ENCODE results near the gene VCPKMT. TPM values are rescaled to one million over a fixed set of nuclear protein-coding genes. Genes with fewer than 3 reads are reported as not detected.

VCPKMT gene
- total and polyA plus RNA-seq, 9 of the 15 experiments (the other 6 are each of a cell fraction or from before 2014, with no cell fraction given): 2.7 to 7.8 (median 6.3) TPM

DNA sequence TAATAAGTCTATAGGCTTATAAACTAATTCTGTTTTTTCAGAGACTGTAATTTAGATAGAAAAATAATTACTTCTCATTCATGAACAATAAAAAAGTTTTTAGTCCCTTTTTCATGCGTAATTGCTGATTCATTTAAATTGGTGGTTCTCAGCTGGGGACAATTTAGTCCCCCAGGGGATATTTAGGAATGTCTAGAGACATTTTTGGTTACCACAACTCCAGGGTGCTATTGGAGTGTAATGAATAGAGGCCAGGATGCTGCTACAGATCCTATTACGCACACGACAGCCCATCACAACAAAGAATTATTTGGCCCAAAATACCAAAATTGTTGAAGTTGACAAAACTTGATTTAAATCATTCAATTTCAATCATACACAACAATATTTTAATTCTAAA, 22.8 kb upstream of the VCPKMT start:
- H3K4me2 ChIP-seq (ENCODE audit: insufficient read depth, low read length): no peak overlapping the region
- ChIA-PET CTCF (ENCODE audit: low intra/inter-chr PET ratio) (no interaction called here), POLR2A (no interaction called here)
- no peak overlapping the region for H2AFZ ChIP-seq (ENCODE audit: low read depth, low read length)
- DNase-seq (ENCODE audit: extremely low read depth in 1 of 4, low spot score in 3 of 4) (no peak), ATAC-seq (no peak), FAIRE-seq (no peak)
- H3K27me3 ChIP-seq (ENCODE audit: control insufficient read depth in 2 of 2, insufficient read depth in 2 of 2, low read length in 2 of 2): no peaks in the 10 kb centered on the region
- no peak overlapping the region for H3K9ac ChIP-seq (ENCODE audit: insufficient read depth in 1 of 2, low read depth in 2 of 2, low read length in 2 of 2)
- intact Hi-C loops (cut with micrococcal nuclease): no loop called here
- H3K79me2 ChIP-seq (ENCODE audit: control insufficient read depth, insufficient read depth, low read length): no peaks in the 10 kb centered on the region
- no peak for TF ChIP-seq ZBED1 (IDR thresholded peaks at IDR 0.05)
- TF ChIP-seq, protein P1, sequence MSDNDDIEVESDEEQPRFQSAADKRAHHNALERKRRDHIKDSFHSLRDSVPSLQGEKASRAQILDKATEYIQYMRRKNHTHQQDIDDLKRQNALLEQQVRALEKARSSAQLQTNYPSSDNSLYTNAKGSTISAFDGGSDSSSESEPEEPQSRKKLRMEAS (CRISPR knock-in tag; IDR thresholded peaks at IDR 0.05): no peak
- no peak for TF ChIP-seq ZNF23 (CRISPR knock-in tag; IDR thresholded peaks at IDR 0.05)
- TF ChIP-seq ETS2 (tag; IDR thresholded peaks at IDR 0.05; ENCODE audit: borderline replicate concordance, poor library complexity, severe bottlenecking): no peak
- TF ChIP-seq ZNF316 (IDR thresholded peaks at IDR 0.05): peak; percentile 30; the same call in 1 of the 2 replicates
- no peak for TF ChIP-seq NCOA4 (IDR thresholded peaks at IDR 0.05; ENCODE audit: partially characterized antibody)
- H3K4me1 ChIP-seq (replicated peaks in 1 of 2; ENCODE audit: control insufficient read depth in 2 of 2, insufficient read depth in 2 of 2, low read length in 2 of 2): no peaks in the 10 kb centered on the region
- H3K9me1 ChIP-seq (ENCODE audit: control insufficient read depth, insufficient read depth, low read length): no peaks in the 10 kb centered on the region
- H3K4me3 ChIP-seq: no peak overlapping the region
- in situ Hi-C loops (cut with MboI): no loop called here
- H3K27ac ChIP-seq (ENCODE audit: extremely low read depth, low read depth, low read length): no peak overlapping the region
- H3K9me3 ChIP-seq (replicated peaks; ENCODE audit: control insufficient read depth, insufficient read depth, low read depth, low read length): no peaks in the 10 kb centered on the region
- WGBS (ENCODE audit: insufficient coverage, low coverage, missing lambda C conversion rate): 93% methylated on average over 1 of the region's 3 CpGs
- no TSS peak for BruUV-seq (replicated peaks)
- no peaks in the 10 kb centered on the region for H3K36me3 ChIP-seq (ENCODE audit: control insufficient read depth, insufficient read depth, low read length)
- H4K20me1 ChIP-seq (replicated peaks; ENCODE audit: control insufficient read depth, insufficient read depth, low read length): no peaks in the 10 kb centered on the region

DNA sequence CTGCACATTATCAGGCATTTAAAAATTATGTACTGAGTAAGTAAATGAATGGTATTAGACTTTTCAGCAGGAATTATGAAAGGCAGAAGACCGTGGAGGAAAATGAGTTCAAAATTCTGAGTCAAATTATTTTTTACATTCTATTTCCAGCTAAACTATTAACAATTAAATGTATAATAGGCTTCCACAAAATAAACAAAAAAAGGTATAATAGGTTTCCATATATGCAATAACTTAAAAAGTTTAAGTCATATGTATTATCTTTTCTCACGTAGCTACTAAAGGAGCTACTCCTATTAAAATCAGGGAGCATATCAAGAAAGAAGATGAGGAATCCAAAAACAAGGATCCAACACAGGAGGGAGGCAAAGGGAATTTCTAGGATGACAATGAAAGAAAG, 11.4 kb upstream of the VCPKMT start:
- FAIRE-seq (no peak), DNase-seq (ENCODE audit: extremely low read depth in 1 of 4, low spot score in 3 of 4) (no peak), ATAC-seq (no peak)
- no TSS peak for BruUV-seq (replicated peaks)
- Histone ChIP-seq H3K4me1 (replicated peaks in 1 of 2; ENCODE audit: control insufficient read depth in 2 of 2, insufficient read depth in 2 of 2, low read length in 2 of 2) (no peaks in the 10 kb centered on the region), H2AFZ (ENCODE audit: low read depth, low read length) (no peak overlapping the region), H4K20me1 (replicated peaks; ENCODE audit: control insufficient read depth, insufficient read depth, low read length) (no peaks in the 10 kb centered on the region), H3K9ac (ENCODE audit: insufficient read depth in 1 of 2, low read depth in 2 of 2, low read length in 2 of 2) (no peak overlapping the region), H3K27ac (ENCODE audit: extremely low read depth, low read depth, low read length) (no peak overlapping the region), H3K36me3 (ENCODE audit: control insufficient read depth, insufficient read depth, low read length) (peaks cover 14% of the 10 kb centered on the region; the same call in 2 of the 3 replicates), H3K4me2 (ENCODE audit: insufficient read depth, low read length) (no peak overlapping the region), H3K79me2 (ENCODE audit: control insufficient read depth, insufficient read depth, low read length) (no peaks in the 10 kb centered on the region), H3K4me3 (no peak overlapping the region), H3K27me3 (ENCODE audit: control insufficient read depth in 2 of 2, insufficient read depth in 2 of 2, low read length in 2 of 2) (no peaks in the 10 kb centered on the region), H3K9me3 (replicated peaks; ENCODE audit: control insufficient read depth, insufficient read depth, low read depth, low read length) (no peaks in the 10 kb centered on the region), H3K9me1 (ENCODE audit: control insufficient read depth, insufficient read depth, low read length) (no peaks in the 10 kb centered on the region)
- 92% methylated on average over 2 of the region's 2 CpGs for WGBS (ENCODE audit: insufficient coverage, low coverage, missing lambda C conversion rate)
- in situ Hi-C loops (cut with MboI): loop anchor here (10.0 kb wide), 1 partner anchor 647 kb away; no protein-coding TSS in a partner anchor
- ChIA-PET POLR2A (no interaction called here), CTCF (ENCODE audit: low intra/inter-chr PET ratio) (no interaction called here)
- intact Hi-C loops (cut with micrococcal nuclease): no loop called here
- TF ChIP-seq ZNF24 (IDR thresholded peaks at IDR 0.05): no peak
- no peak for TF ChIP-seq FUS (optimal IDR thresholded peaks at IDR 0.05; ENCODE audit: low read depth, low read length)
- TF ChIP-seq, protein P2, sequence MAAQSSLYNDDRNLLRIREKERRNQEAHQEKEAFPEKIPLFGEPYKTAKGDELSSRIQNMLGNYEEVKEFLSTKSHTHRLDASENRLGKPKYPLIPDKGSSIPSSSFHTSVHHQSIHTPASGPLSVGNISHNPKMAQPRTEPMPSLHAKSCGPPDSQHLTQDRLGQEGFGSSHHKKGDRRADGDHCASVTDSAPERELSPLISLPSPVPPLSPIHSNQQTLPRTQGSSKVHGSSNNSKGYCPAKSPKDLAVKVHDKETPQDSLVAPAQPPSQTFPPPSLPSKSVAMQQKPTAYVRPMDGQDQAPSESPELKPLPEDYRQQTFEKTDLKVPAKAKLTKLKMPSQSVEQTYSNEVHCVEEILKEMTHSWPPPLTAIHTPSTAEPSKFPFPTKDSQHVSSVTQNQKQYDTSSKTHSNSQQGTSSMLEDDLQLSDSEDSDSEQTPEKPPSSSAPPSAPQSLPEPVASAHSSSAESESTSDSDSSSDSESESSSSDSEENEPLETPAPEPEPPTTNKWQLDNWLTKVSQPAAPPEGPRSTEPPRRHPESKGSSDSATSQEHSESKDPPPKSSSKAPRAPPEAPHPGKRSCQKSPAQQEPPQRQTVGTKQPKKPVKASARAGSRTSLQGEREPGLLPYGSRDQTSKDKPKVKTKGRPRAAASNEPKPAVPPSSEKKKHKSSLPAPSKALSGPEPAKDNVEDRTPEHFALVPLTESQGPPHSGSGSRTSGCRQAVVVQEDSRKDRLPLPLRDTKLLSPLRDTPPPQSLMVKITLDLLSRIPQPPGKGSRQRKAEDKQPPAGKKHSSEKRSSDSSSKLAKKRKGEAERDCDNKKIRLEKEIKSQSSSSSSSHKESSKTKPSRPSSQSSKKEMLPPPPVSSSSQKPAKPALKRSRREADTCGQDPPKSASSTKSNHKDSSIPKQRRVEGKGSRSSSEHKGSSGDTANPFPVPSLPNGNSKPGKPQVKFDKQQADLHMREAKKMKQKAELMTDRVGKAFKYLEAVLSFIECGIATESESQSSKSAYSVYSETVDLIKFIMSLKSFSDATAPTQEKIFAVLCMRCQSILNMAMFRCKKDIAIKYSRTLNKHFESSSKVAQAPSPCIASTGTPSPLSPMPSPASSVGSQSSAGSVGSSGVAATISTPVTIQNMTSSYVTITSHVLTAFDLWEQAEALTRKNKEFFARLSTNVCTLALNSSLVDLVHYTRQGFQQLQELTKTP (IDR thresholded peaks at IDR 0.05; ENCODE audit: low read depth in 1 of 2, partially characterized antibody in 2 of 2): no peak
- TF ChIP-seq, protein P3, sequence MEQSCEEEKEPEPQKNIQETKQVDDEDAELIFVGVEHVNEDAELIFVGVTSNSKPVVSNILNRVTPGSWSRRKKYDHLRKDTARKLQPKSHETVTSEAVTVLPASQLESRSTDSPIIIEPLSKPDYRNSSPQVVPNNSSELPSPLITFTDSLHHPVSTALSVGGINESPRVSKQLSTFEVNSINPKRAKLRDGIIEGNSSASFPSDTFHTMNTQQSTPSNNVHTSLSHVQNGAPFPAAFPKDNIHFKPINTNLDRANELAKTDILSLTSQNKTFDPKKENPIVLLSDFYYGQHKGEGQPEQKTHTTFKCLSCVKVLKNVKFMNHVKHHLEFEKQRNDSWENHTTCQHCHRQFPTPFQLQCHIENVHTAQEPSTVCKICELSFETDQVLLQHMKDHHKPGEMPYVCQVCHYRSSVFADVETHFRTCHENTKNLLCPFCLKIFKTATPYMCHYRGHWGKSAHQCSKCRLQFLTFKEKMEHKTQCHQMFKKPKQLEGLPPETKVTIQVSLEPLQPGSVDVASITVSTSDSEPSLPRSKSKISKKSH (CRISPR knock-in tag; IDR thresholded peaks at IDR 0.05): no peak
- TF ChIP-seq TCF7L2 (IDR thresholded peaks at IDR 0.05; ENCODE audit: low read depth, low read length): no peak
- TF ChIP-seq ARID2 (IDR thresholded peaks at IDR 0.05): no peak
- no peak for TF ChIP-seq ZNF146 (CRISPR knock-in tag; IDR thresholded peaks at IDR 0.05; ENCODE audit: unreplicated experiment)

Measured in K562 (cell line).